HEK293 (cell line): ENCODE data around the gene NMNAT3.
"Not testable (repeated sequence)": the region's sequence is repeated elsewhere in the genome, so short reads cannot be mapped to it uniquely, and the experiment has no call there.

ENCODE experiments used
- CTCF ChIA-PET: fragments of 350-600 bp; formaldehyde crosslinking; extraction: SDS; loops from one replicate; lab custom pipeline; 2021; ENCODE audit warnings: antibody characterized with exemption; lab: Yijun Ruan, JAX
- POLR2A ChIA-PET: fragments of 300-600 bp; formaldehyde crosslinking; extraction: SDS; loops from one replicate; lab custom pipeline; 2020; ENCODE audit warnings: antibody characterized with exemption, inconsistent platforms; lab: Yijun Ruan, JAX
- H3K27ac ChIP-seq: fragments of 200-500 bp; sonication (Bioruptor generic); 2 replicates; pipeline ENCODE4 v1.5.1; 2014; ENCODE audit warnings: low read depth, low read length, control low read depth, inconsistent platforms; ENCODE audit errors: extremely low read depth
- H3K36me3 ChIP-seq, 2 experiments: fragments of 200-500 bp in 1 of 2; sonication (Bioruptor generic) in 1 of 2; 1 replicate in 1 of 2; 2 replicates in 1 of 2; pipeline ENCODE4 v1.5.1; 2014 to 2017; ENCODE audit warnings: inconsistent platforms in 2 of 2, low read length in 2 of 2; ENCODE audit not compliant: control insufficient read depth in 2 of 2, insufficient read depth in 1 of 2
- H3K4me1 ChIP-seq: fragments of 200-500 bp; sonication (Bioruptor generic); 2 replicates; pipeline ENCODE4 v1.5.1; 2014; ENCODE audit warnings: mild to moderate bottlenecking, low read length, inconsistent platforms; ENCODE audit not compliant: control insufficient read depth, insufficient read depth
- H3K4me3 ChIP-seq: 2 replicates; pipeline ENCODE4 v1.5.1; 2011; ENCODE audit warnings: low read depth, mild to moderate bottlenecking, control low read depth, low read length, moderate library complexity
- H3K9me3 ChIP-seq: fragments of 200-500 bp; sonication (Bioruptor generic); 2 replicates; pipeline ENCODE4 v1.5.1; 2014; ENCODE audit warnings: low read depth, low read length, inconsistent platforms; ENCODE audit not compliant: control insufficient read depth, insufficient read depth
- FEZF1 ChIP-seq: fragments of 450-650 bp; formaldehyde crosslinking; IDR thresholded peaks from 2 replicates; pipeline ENCODE4 v1.5.1; 2016; ENCODE audit warnings: missing biosample characterization, missing genetic modification characterization
- HOXC10 ChIP-seq: sonication (generic); formaldehyde crosslinking; IDR thresholded peaks from 2 replicates; pipeline ENCODE4 v1.8.1; 2023; ENCODE audit warnings: mild to moderate bottlenecking, missing genetic modification reagents
- OVOL3 ChIP-seq: fragments of 450-650 bp; formaldehyde crosslinking; IDR thresholded peaks from 2 replicates; pipeline ENCODE4 v1.5.1; 2016; ENCODE audit warnings: missing biosample characterization, missing genetic modification characterization
- ZBTB7A ChIP-seq: fragments of 450-650 bp; formaldehyde crosslinking; IDR thresholded peaks from 2 replicates; pipeline ENCODE4 v1.5.1; 2016; ENCODE audit warnings: low read depth, missing biosample characterization, missing genetic modification characterization
- ZNF114 ChIP-seq: fragments of 450-650 bp; formaldehyde crosslinking; IDR thresholded peaks from 2 replicates; pipeline ENCODE4 v1.5.0; 2017; ENCODE audit warnings: missing biosample characterization, missing genetic modification characterization
- ZNF146 ChIP-seq: fragments of 450-650 bp; formaldehyde crosslinking; IDR thresholded peaks from 2 replicates; pipeline ENCODE4 v1.5.1; 2016; ENCODE audit warnings: missing biosample characterization, missing genetic modification characterization
- ZNF157 ChIP-seq: fragments of 450-650 bp; formaldehyde crosslinking; IDR thresholded peaks from 2 replicates; pipeline ENCODE4 v1.5.1; 2016; ENCODE audit warnings: missing biosample characterization, missing genetic modification characterization
- ZNF211 ChIP-seq: fragments of 450-650 bp; formaldehyde crosslinking; IDR thresholded peaks from 2 replicates; pipeline ENCODE4 v1.5.1; 2016; ENCODE audit warnings: low read depth, missing biosample characterization, missing genetic modification characterization
- ZNF350 ChIP-seq: fragments of 450-650 bp; formaldehyde crosslinking; IDR thresholded peaks from 2 replicates; pipeline ENCODE4 v1.5.0; 2017; ENCODE audit warnings: missing biosample characterization, mild to moderate bottlenecking, missing genetic modification characterization
- ZNF426 ChIP-seq: fragments of 450-650 bp; formaldehyde crosslinking; IDR thresholded peaks from 2 replicates; pipeline ENCODE4 v1.5.1; 2017; ENCODE audit warnings: missing biosample characterization, missing genetic modification characterization, mild to moderate bottlenecking, inconsistent platforms, moderate library complexity
- ZNF621 ChIP-seq: fragments of 450-650 bp; formaldehyde crosslinking; IDR thresholded peaks from 2 replicates; pipeline ENCODE4 v1.5.1; 2017; ENCODE audit warnings: missing biosample characterization, missing genetic modification characterization
- ZNF701 ChIP-seq: fragments of 450-650 bp; formaldehyde crosslinking; IDR thresholded peaks from 2 replicates; pipeline ENCODE4 v1.5.1; 2016; ENCODE audit warnings: missing biosample characterization, missing genetic modification characterization
- TF ChIP-seq, protein P1 (sequence below): fragments of 450-650 bp; formaldehyde crosslinking; IDR thresholded peaks from 2 replicates; pipeline ENCODE4 v1.5.1; 2016; ENCODE audit warnings: missing biosample characterization, missing genetic modification characterization
- TF ChIP-seq, protein P2 (sequence below): fragments of 450-650 bp; formaldehyde crosslinking; IDR thresholded peaks from 2 replicates; pipeline ENCODE4 v1.5.1; 2016; ENCODE audit warnings: missing biosample characterization, missing genetic modification characterization
- TF ChIP-seq, protein P3 (sequence below): fragments of 450-650 bp; formaldehyde crosslinking; IDR thresholded peaks from 2 replicates; pipeline ENCODE4 v1.5.0; 2017; ENCODE audit warnings: missing biosample characterization, missing genetic modification characterization, borderline replicate concordance
- TF ChIP-seq, protein P4 (sequence below): fragments of 450-650 bp; formaldehyde crosslinking; IDR thresholded peaks from 2 replicates; pipeline ENCODE4 v1.5.1; 2016; ENCODE audit warnings: missing biosample characterization, missing genetic modification characterization, borderline replicate concordance

Gene NMNAT3

DNA sequence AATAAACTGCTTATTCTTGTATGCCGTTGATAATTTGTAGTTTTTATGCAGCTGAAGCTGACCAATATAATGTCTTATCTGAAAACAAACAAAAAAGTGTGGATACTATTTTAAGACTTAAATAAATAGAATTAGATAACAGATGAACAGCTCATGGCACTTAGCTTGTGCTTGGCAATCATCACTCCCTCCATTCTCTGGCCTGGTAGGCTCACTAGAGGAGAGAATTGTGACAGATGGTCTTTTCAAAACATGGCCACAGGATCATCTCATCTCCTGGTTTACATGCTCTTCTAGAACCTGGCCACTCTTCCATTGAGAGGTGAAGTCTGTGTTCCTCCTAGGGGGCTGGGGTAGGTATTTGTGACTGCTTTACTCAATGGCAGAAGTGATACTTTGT lies 79.8 kb downstream of the NMNAT3 start:
- no peaks in the 10 kb centered on the region for H3K36me3 ChIP-seq
- CTCF ChIA-PET, result interaction anchor here (1.3 kb wide), 1 partner anchor 10 kb away, joined by 4 read pairs; no protein-coding TSS in a partner anchor
- H3K27ac ChIP-seq, result no peak overlapping the region
- POLR2A ChIA-PET, result no interaction called here
- no peak overlapping the region for H3K4me3 ChIP-seq
- no peaks in the 10 kb centered on the region for H3K4me1 ChIP-seq
- H3K9me3 ChIP-seq, result no peaks in the 10 kb centered on the region
- TF ChIP-seq, protein P1, sequence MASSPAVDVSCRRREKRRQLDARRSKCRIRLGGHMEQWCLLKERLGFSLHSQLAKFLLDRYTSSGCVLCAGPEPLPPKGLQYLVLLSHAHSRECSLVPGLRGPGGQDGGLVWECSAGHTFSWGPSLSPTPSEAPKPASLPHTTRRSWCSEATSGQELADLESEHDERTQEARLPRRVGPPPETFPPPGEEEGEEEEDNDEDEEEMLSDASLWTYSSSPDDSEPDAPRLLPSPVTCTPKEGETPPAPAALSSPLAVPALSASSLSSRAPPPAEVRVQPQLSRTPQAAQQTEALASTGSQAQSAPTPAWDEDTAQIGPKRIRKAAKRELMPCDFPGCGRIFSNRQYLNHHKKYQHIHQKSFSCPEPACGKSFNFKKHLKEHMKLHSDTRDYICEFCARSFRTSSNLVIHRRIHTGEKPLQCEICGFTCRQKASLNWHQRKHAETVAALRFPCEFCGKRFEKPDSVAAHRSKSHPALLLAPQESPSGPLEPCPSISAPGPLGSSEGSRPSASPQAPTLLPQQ, result no peak
- no peak for TF ChIP-seq ZNF114 (tag by site-specific recombination)
- TF ChIP-seq ZNF146 (tag by site-specific recombination), result no peak
- no peak for TF ChIP-seq ZNF426
- TF ChIP-seq ZBTB7A (tag by site-specific recombination), result no peak
- TF ChIP-seq ZNF157 (tag by site-specific recombination), result no peak
- TF ChIP-seq, protein P2, sequence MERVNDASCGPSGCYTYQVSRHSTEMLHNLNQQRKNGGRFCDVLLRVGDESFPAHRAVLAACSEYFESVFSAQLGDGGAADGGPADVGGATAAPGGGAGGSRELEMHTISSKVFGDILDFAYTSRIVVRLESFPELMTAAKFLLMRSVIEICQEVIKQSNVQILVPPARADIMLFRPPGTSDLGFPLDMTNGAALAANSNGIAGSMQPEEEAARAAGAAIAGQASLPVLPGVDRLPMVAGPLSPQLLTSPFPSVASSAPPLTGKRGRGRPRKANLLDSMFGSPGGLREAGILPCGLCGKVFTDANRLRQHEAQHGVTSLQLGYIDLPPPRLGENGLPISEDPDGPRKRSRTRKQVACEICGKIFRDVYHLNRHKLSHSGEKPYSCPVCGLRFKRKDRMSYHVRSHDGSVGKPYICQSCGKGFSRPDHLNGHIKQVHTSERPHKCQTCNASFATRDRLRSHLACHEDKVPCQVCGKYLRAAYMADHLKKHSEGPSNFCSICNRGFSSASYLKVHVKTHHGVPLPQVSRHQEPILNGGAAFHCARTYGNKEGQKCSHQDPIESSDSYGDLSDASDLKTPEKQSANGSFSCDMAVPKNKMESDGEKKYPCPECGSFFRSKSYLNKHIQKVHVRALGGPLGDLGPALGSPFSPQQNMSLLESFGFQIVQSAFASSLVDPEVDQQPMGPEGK (tag by site-specific recombination), result no peak
- TF ChIP-seq HOXC10, result no peak
- no peak for TF ChIP-seq ZNF350 (tag by site-specific recombination)
- TF ChIP-seq, protein P3, sequence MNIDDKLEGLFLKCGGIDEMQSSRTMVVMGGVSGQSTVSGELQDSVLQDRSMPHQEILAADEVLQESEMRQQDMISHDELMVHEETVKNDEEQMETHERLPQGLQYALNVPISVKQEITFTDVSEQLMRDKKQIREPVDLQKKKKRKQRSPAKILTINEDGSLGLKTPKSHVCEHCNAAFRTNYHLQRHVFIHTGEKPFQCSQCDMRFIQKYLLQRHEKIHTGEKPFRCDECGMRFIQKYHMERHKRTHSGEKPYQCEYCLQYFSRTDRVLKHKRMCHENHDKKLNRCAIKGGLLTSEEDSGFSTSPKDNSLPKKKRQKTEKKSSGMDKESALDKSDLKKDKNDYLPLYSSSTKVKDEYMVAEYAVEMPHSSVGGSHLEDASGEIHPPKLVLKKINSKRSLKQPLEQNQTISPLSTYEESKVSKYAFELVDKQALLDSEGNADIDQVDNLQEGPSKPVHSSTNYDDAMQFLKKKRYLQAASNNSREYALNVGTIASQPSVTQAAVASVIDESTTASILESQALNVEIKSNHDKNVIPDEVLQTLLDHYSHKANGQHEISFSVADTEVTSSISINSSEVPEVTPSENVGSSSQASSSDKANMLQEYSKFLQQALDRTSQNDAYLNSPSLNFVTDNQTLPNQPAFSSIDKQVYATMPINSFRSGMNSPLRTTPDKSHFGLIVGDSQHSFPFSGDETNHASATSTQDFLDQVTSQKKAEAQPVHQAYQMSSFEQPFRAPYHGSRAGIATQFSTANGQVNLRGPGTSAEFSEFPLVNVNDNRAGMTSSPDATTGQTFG (tag by site-specific recombination), result no peak
- no peak for TF ChIP-seq ZNF211 (tag by site-specific recombination)
- TF ChIP-seq, protein P4, sequence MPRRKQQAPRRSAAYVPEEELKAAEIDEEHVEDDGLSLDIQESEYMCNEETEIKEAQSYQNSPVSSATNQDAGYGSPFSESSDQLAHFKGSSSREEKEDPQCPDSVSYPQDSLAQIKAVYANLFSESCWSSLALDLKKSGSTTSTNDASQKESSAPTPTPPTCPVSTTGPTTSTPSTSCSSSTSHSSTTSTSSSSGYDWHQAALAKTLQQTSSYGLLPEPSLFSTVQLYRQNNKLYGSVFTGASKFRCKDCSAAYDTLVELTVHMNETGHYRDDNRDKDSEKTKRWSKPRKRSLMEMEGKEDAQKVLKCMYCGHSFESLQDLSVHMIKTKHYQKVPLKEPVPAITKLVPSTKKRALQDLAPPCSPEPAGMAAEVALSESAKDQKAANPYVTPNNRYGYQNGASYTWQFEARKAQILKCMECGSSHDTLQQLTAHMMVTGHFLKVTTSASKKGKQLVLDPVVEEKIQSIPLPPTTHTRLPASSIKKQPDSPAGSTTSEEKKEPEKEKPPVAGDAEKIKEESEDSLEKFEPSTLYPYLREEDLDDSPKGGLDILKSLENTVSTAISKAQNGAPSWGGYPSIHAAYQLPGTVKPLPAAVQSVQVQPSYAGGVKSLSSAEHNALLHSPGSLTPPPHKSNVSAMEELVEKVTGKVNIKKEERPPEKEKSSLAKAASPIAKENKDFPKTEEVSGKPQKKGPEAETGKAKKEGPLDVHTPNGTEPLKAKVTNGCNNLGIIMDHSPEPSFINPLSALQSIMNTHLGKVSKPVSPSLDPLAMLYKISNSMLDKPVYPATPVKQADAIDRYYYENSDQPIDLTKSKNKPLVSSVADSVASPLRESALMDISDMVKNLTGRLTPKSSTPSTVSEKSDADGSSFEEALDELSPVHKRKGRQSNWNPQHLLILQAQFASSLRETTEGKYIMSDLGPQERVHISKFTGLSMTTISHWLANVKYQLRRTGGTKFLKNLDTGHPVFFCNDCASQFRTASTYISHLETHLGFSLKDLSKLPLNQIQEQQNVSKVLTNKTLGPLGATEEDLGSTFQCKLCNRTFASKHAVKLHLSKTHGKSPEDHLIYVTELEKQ (tag by site-specific recombination), result no peak
- no peak for TF ChIP-seq OVOL3
- no peak for TF ChIP-seq FEZF1 (tag by site-specific recombination)
- TF ChIP-seq ZNF701 (tag by site-specific recombination), result no peak
- no peak for TF ChIP-seq ZNF621 (tag by site-specific recombination)

DNA sequence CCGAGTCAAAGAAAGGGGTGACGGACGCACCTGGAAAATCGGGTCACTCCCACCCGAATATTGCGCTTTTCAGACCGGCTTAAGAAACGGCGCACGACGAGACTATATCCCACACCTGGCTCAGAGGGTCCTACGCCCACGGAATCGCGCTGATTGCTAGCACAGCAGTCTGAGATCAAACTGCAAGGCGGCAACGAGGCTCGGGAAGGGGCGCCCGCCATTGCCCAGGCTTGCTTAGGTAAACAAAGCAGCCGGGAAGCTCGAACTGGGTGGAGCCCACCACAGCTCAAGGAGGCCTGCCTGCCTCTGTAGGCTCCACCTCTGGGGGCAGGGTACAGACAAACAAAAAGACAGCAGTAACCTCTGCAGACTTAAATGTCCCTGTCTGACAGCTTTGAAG lies 86.6 kb downstream of the NMNAT3 start:
- H3K27ac ChIP-seq, POLR2A ChIA-PET, H3K9me3 ChIP-seq, H3K4me3 ChIP-seq, H3K4me1 ChIP-seq, H3K36me3 ChIP-seq: not testable (repeated sequence)
- CTCF ChIA-PET, result interaction anchor here (0.6 to 0.7 kb wide), 2 partner anchors 8 to 334 kb away, joined by 3 to 5 read pairs; no protein-coding TSS in a partner anchor
